ENCODE data around the gene CTNNBIP1. TPM values are rescaled to one million over a fixed set of nuclear protein-coding genes. Genes with fewer than 3 reads are reported as not detected.

The CTNNBIP1 gene
- polyA plus RNA-seq, 1 experiment = 28.3 TPM

GRCh38 chr1:9863371-9863770 is 46.7 kb downstream of the CTNNBIP1 start:
- POLR2A ChIA-PET = interaction anchor here (1.3 kb wide), 1 partner anchor 10 kb away, joined by 3 read pairs; no protein-coding TSS in a partner anchor
- no peak overlapping the region for H3K4me3 ChIP-seq (ENCODE audit: low read depth, low read length)
- CTCF ChIA-PET = interaction anchor here (1.1 to 2.4 kb wide), 2 partner anchors 79 to 236 kb away, joined by 5 to 13 read pairs; no protein-coding TSS in a partner anchor
- H3K9me3 ChIP-seq (ENCODE audit: control insufficient read depth, insufficient read depth, low read length) = no peaks in the 10 kb centered on the region; the same call in 1 of the 2 replicates
- DNase-seq (ENCODE audit: low read depth, low spot score) = no peak
- H3K27me3 ChIP-seq (ENCODE audit: control insufficient read depth, insufficient read depth, low read length) = no peaks in the 10 kb centered on the region
- TF ChIP-seq, protein P1, sequence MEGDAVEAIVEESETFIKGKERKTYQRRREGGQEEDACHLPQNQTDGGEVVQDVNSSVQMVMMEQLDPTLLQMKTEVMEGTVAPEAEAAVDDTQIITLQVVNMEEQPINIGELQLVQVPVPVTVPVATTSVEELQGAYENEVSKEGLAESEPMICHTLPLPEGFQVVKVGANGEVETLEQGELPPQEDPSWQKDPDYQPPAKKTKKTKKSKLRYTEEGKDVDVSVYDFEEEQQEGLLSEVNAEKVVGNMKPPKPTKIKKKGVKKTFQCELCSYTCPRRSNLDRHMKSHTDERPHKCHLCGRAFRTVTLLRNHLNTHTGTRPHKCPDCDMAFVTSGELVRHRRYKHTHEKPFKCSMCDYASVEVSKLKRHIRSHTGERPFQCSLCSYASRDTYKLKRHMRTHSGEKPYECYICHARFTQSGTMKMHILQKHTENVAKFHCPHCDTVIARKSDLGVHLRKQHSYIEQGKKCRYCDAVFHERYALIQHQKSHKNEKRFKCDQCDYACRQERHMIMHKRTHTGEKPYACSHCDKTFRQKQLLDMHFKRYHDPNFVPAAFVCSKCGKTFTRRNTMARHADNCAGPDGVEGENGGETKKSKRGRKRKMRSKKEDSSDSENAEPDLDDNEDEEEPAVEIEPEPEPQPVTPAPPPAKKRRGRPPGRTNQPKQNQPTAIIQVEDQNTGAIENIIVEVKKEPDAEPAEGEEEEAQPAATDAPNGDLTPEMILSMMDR (IDR thresholded peaks at IDR 0.05; ENCODE audit: low read depth, low read length) = no peak
- H3K27ac ChIP-seq (ENCODE audit: low read depth, low read length) = no peak overlapping the region

DNA sequence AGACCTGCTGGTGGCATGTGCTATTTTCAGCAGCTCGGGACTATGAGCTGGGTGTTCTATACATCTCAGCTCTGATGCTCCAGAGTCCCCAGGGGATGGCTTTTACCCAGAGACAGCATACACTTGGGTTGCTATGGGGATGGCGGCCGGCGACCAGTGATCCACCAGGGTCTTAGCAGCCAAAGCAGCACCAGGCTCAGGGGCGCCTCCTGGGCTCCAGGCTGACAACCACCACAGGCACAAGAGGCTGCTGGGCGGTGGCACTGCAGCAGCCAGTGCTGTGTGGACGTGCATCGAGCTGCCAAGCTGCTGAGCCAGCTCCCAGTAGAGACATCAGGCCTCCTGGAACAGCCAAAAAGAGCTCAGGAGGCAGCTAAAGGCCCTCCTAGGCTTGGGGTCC is 48.7 kb downstream of the CTNNBIP1 start:
- TF ChIP-seq, protein P1 (IDR thresholded peaks at IDR 0.05; ENCODE audit: low read depth, low read length) = no peak
- no peak overlapping the region for H3K27ac ChIP-seq (ENCODE audit: low read depth, low read length)
- no peak for DNase-seq (ENCODE audit: low read depth, low spot score)
- H3K4me3 ChIP-seq (ENCODE audit: low read depth, low read length) = no peak overlapping the region
- CTCF ChIA-PET = interaction anchor here (0.9 to 2.6 kb wide), 4 partner anchors 13 to 246 kb away, joined by 3 to 21 read pairs (median 4); no protein-coding TSS in a partner anchor
- H3K27me3 ChIP-seq (ENCODE audit: control insufficient read depth, insufficient read depth, low read length) = no peaks in the 10 kb centered on the region
- POLR2A ChIA-PET = no interaction called here
- H3K9me3 ChIP-seq (ENCODE audit: control insufficient read depth, insufficient read depth, low read length) = no peaks in the 10 kb centered on the region; the same call in 1 of the 2 replicates

GRCh38 chr1:9860887-9861286 is 49.2 kb downstream of the CTNNBIP1 start:
- TF ChIP-seq, protein P1 (IDR thresholded peaks at IDR 0.05; ENCODE audit: low read depth, low read length) = no peak
- POLR2A ChIA-PET = no interaction called here
- Histone ChIP-seq H3K4me3 (ENCODE audit: low read depth, low read length) (no peak overlapping the region), H3K27me3 (ENCODE audit: control insufficient read depth, insufficient read depth, low read length) (no peaks in the 10 kb centered on the region), H3K9me3 (ENCODE audit: control insufficient read depth, insufficient read depth, low read length) (no peaks in the 10 kb centered on the region; the same call in 1 of the 2 replicates), H3K27ac (ENCODE audit: low read depth, low read length) (no peak overlapping the region)
- CTCF ChIA-PET = interaction anchor here (1.2 to 2.6 kb wide), 2 partner anchors 76 to 234 kb away, joined by 3 to 21 read pairs; no protein-coding TSS in a partner anchor
- no peak for DNase-seq (ENCODE audit: low read depth, low spot score)

DNA sequence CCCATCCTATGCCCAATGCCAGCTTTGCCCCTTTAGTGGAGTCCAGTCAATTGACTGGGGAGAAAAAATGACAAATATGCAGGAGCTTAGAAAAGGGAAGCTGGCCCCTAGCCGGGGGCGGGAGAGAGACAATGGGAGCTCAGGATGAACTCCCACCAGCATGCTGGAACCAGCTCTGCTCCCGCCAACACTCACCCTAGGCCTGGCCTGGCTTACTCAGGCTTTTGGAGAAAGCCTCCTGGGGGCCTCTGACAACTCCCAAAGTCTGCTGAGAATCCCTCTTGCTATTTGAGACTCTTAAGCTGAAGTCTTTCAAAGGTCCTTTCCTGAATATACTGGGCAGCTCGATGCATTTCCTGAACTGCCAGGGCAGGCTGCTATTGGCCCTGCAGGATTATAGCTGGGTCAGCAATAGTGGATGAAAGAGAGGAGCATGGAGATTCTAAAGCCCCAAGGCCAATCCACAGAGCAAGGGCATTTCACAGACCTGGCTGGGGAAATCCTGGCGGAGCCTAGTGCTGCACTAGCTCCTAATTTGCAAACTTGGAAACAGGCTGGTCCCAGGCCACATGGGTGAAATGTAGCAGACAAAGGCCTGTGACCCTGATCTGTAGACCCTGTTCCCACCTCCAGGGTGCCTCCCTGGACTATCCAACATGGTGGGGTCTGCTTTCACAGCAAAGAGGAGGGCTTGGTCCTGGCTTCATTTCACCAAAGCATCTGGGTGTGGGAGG is 50.6 kb downstream of the CTNNBIP1 start:
- DNase-seq (ENCODE audit: low read depth, low spot score) = no peak
- Histone ChIP-seq H3K4me3 (ENCODE audit: low read depth, low read length) (no peak overlapping the region), H3K27ac (ENCODE audit: low read depth, low read length) (no peak overlapping the region), H3K9me3 (ENCODE audit: control insufficient read depth, insufficient read depth, low read length) (no peaks in the 10 kb centered on the region; the same call in 1 of the 2 replicates), H3K27me3 (ENCODE audit: control insufficient read depth, insufficient read depth, low read length) (no peaks in the 10 kb centered on the region)
- TF ChIP-seq, protein P1 (IDR thresholded peaks at IDR 0.05; ENCODE audit: low read depth, low read length) = no peak
- POLR2A ChIA-PET = no interaction called here
- CTCF ChIA-PET = interaction anchor here (1.4 to 2.6 kb wide), 3 partner anchors 9 to 75 kb away, joined by 4 to 21 read pairs (median 10); no protein-coding TSS in a partner anchor
